Upper lobe of left lung (tissue), 6 donors: ENCODE measurements around the gene INO80C. TPM values are rescaled to one million over a fixed set of nuclear protein-coding genes. Genes with fewer than 3 reads are reported as not detected.

ENCODE experiments used
- ATAC-seq, 2 donors: fragments of 200-7000 bp; cut with Tn5 transposase; one replicate each; pipeline ENCODE4 v1.9.1; 2022; ENCODE audit warnings: mild to moderate bottlenecking in 2 of 2, moderate library complexity in 2 of 2; ENCODE audit not compliant: low FRiP score in 2 of 2
- DNase-seq, 2 donors: peaks; one replicate each; pipeline ENCODE4 v3.0.0-alpha.2; 2019 to 2020
- H3K27ac ChIP-seq, 4 donors: fragments of 200-600 bp; sonication (generic); one replicate each; pipeline ENCODE4 v1.5.1; 2016 to 2019
- H3K27me3 ChIP-seq, 4 donors: fragments of 200-600 bp; sonication (generic); one replicate each; pipeline ENCODE4 v1.5.1; 2017 to 2019
- H3K36me3 ChIP-seq, 4 donors: fragments of 200-600 bp; sonication (generic); one replicate each; pipeline ENCODE4 v1.5.1; 2016 to 2019
- H3K4me1 ChIP-seq, 4 donors: fragments of 200-600 bp; sonication (generic); one replicate each; pipeline ENCODE4 v1.5.1; 2018 to 2019
- H3K4me3 ChIP-seq, 4 donors: fragments of 200-600 bp; sonication (generic); one replicate each; pipeline ENCODE4 v1.5.1; 2017 to 2019; ENCODE audit warnings: mild to moderate bottlenecking in 2 of 4, moderate library complexity in 1 of 4
- H3K9me3 ChIP-seq, 4 donors: fragments of 200-600 bp; sonication (generic); one replicate each; pipeline ENCODE4 v1.5.1; 2018 to 2019
- CTCF ChIP-seq, 6 experiments: fragments of 450-650 bp in 4 of 6; fragments of 200-600 bp in 2 of 6; sonication (generic) in 2 of 6; IDR thresholded peaks; one replicate each; pipeline ENCODE4 v1.5.1; 2016 to 2019; ENCODE audit warnings: antibody characterized with exemption in 6 of 6
- EP300 ChIP-seq, 4 donors: sonication (generic); formaldehyde crosslinking; IDR thresholded peaks; one replicate each; pipeline ENCODE4 v1.5.1; 2017; ENCODE audit warnings: antibody characterized with exemption in 4 of 4, control low read depth in 2 of 4
- POLR2A ChIP-seq, 4 donors: fragments of 450-650 bp; IDR thresholded peaks; one replicate each; pipeline ENCODE4 v1.5.1; 2016 to 2017; ENCODE audit warnings: antibody characterized with exemption in 4 of 4, mild to moderate bottlenecking in 2 of 4
- POLR2AphosphoS5 ChIP-seq, 2 donors: sonication (generic); formaldehyde crosslinking; IDR thresholded peaks; one replicate each; pipeline ENCODE4 v1.5.1; 2017; ENCODE audit warnings: antibody characterized with exemption in 2 of 2
- WGBS, 2 donors: methylation state at CpG; one replicate each; pipeline ENCODE4 v1.1.5; 2017 to 2018; 5-methylcytosine and 5-hydroxymethylcytosine counted together
- total RNA-seq, 6 donors: library from RNA; depleted of rRNA in 4 of 6; stranded (reverse); fragments of >200 nt in 4 of 6; gene quantifications; one replicate each; pipeline versions ENCODE4 v1.1.0 to v1.2.1, GENCODE V29; 2016 to 2021
- donor health status: DM: no; HTN: no; CAD: no; lungs with moderate emphysema.
- donor health status: DM: no; HTN: yes; CAD: no; lungs with severe emphysema.

Gene INO80C, protein sequence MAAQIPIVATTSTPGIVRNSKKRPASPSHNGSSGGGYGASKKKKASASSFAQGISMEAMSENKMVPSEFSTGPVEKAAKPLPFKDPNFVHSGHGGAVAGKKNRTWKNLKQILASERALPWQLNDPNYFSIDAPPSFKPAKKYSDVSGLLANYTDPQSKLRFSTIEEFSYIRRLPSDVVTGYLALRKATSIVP
- total RNA-seq: 10 to 100 TPM in 5 of 6 donors, 1 to 10 TPM in 1; 8.7 to 87.0 (median 19.6) TPM

- peak; percentile 93 to 99 for DNase-seq
- Histone ChIP-seq H3K9me3 (no peaks in the 10 kb centered on the region), H3K27me3 (peaks cover 0 to 2% (median 0%) of the 10 kb centered on the region in 4 donors), H3K27ac (peak within 1 kb of the TSS; percentile 95 to 96 (median 96)), H3K4me1 (peaks cover 15 to 36% (median 22%) of the 10 kb centered on the region in 4 donors), H3K36me3 (no peaks in the 10 kb centered on the region), H3K4me3 (peak within 1 kb of the TSS; percentile 52 to 79 (median 58))
- WGBS, 2 donors: 1% methylated on average over 58 to 61 of the region's 61 CpGs
- TF ChIP-seq CTCF (IDR thresholded peaks at IDR 0.05): peak in 2 of 6 experiments; percentile 10 to 14
- peak in 1 of 4 donors; percentile 49 for TF ChIP-seq EP300 (IDR thresholded peaks at IDR 0.05)
- TF ChIP-seq POLR2AphosphoS5 (IDR thresholded peaks at IDR 0.05): peak; percentile 91 to 93
- TF ChIP-seq POLR2A (IDR thresholded peaks at IDR 0.05): peak; percentile 12 to 98 (median 84)
- ATAC-seq: peak; percentile 98 to 99
These were observed at the start of gene INO80C for GRCh38 chr18:35497370-35498197. Gene INO80C (minus strand): TSS chr18:35497960. CDS start chr18:35497874, 86 bp downstream.

DNA sequence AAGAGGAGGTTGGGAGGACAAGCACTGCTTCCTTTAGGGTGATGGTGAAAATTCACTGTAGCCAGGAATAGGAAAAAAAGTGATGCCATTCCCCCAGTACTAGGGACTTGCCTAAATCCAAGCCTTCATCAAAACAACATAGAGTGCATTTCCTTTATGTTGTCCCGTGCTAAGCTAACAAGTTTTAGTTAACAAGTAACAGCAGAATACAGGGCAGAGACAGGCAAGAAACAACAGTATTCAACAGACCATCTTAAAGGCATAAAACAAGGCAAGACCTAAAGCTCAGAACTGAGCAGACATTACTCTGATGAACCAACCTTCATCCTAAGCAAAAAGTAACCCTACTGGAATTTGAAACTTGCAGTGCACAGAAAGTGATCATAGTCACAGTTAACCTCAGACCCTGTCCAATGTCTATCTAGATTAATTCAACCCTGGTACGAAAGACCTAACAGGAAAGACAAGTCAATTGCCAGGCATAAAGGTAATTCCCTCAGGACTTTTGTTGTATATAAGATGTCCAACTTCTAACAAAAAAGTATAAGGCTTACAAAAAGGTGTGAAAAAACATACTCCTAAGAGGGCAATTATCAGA, 49.3 kb upstream of the INO80C start:
- no peaks in the 10 kb centered on the region for H3K4me1 ChIP-seq
- H3K4me3 ChIP-seq: no peak overlapping the region
- DNase-seq: no peak
- no peaks in the 10 kb centered on the region for H3K36me3 ChIP-seq
- no peak for ATAC-seq
- no peaks in the 10 kb centered on the region for H3K27me3 ChIP-seq
- H3K9me3 ChIP-seq: no peaks in the 10 kb centered on the region
- TF ChIP-seq POLR2A (IDR thresholded peaks at IDR 0.05) (no peak), POLR2AphosphoS5 (IDR thresholded peaks at IDR 0.05) (no peak), EP300 (IDR thresholded peaks at IDR 0.05) (no peak), CTCF (IDR thresholded peaks at IDR 0.05) (no peak)
- 85 to 94% methylated on average over 2 of the region's 2 CpGs for WGBS, 2 donors
- no peak overlapping the region for H3K27ac ChIP-seq

DNA sequence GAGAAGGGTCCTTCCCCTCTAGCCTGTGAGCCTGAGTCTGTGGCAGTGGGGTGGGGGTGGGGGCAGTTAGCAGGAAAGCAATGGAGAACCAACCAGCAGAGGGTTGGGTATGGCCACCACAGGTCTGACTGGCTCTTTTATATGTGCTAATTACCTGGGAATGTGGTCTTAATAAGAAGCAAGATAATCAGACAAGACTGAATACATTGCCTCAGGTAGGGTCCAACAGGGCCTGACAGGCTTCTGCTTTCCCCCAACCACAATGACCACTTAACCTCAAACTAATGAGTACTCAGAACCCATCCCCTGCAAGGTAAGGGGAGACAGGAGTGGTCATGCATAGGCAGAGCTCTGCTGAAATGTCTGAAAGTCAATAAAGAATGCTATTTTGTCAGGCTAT, 44.6 kb upstream of the INO80C start:
- no peaks in the 10 kb centered on the region for H3K36me3 ChIP-seq
- no peaks in the 10 kb centered on the region for H3K27me3 ChIP-seq
- no peak for DNase-seq
- no peaks in the 10 kb centered on the region for H3K4me1 ChIP-seq
- no peak for TF ChIP-seq POLR2A (IDR thresholded peaks at IDR 0.05)
- H3K9me3 ChIP-seq: no peaks in the 10 kb centered on the region
- no peak for ATAC-seq
- no peak overlapping the region for H3K4me3 ChIP-seq
- no peak overlapping the region for H3K27ac ChIP-seq

DNA sequence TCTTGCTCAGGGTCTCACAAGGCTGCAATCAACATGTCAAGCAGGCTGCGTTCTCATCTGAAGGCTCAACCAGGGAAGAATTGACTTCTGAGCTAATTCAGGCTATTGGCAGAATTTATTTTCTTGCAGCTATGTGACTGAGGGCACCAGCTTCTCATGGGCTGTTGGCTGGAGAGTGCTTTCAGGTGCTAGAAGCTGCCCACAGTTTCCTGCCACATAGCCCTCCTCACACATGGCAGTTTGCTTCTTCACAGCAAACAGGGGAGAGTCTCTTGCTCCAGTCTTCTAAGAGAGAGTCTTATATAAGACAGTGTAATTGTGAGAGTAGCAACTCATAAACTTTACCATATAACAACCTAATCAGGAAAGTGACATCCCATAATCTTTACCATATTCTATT, 37.5 kb upstream of the INO80C start:
- 95 to 100% methylated on average over 1 of the region's 1 CpG for WGBS, 2 donors
- ATAC-seq (no peak), DNase-seq (no peak)
- Histone ChIP-seq H3K27me3 (no peaks in the 10 kb centered on the region), H3K9me3 (no peaks in the 10 kb centered on the region), H3K4me3 (no peak overlapping the region), H3K36me3 (no peaks in the 10 kb centered on the region), H3K4me1 (no peaks in the 10 kb centered on the region), H3K27ac (no peak overlapping the region)
- TF ChIP-seq POLR2AphosphoS5 (IDR thresholded peaks at IDR 0.05) (no peak), CTCF (IDR thresholded peaks at IDR 0.05) (no peak), POLR2A (IDR thresholded peaks at IDR 0.05) (no peak), EP300 (IDR thresholded peaks at IDR 0.05) (no peak)

- Histone ChIP-seq H3K36me3 (no peaks in the 10 kb centered on the region), H3K4me3 (no peak overlapping the region), H3K9me3 (no peaks in the 10 kb centered on the region), H3K27ac (no peak overlapping the region), H3K4me1 (no peaks in the 10 kb centered on the region), H3K27me3 (no peaks in the 10 kb centered on the region)
- DNase-seq (no peak), ATAC-seq (no peak)
- TF ChIP-seq POLR2AphosphoS5 (IDR thresholded peaks at IDR 0.05): no peak
- TF ChIP-seq EP300 (IDR thresholded peaks at IDR 0.05): no peak
- no peak for TF ChIP-seq POLR2A (IDR thresholded peaks at IDR 0.05)
- no peak for TF ChIP-seq CTCF (IDR thresholded peaks at IDR 0.05)
- 64 to 67% methylated on average over 2 of the region's 2 CpGs for WGBS, 2 donors
These were observed 36.2 kb upstream of the INO80C start for GRCh38 chr18:35533916-35534405.
